A549 (cell line): Measurements from ENCODE around the gene PFAS. TPM values are rescaled to one million over a fixed set of nuclear protein-coding genes. Genes with fewer than 3 reads are reported as not detected.

Source experiments
- ATOH8 ChIP-seq: fragments of 250-450 bp; sonication (Bioruptor Pico); IDR thresholded peaks from 2 replicates; pipeline ENCODE4 v1.5.0; 2020; ENCODE audit warnings: low read depth, mild to moderate bottlenecking, moderate library complexity
- CBX2 ChIP-seq: fragments of 200-600 bp; sonication (generic); IDR thresholded peaks from 2 replicates; pipeline ENCODE4 v1.6.1; 2016; ENCODE audit warnings: low read depth, mild to moderate bottlenecking, borderline replicate concordance
- CEBPB ChIP-seq, 2 experiments: fragments of >200 bp in 1 of 2; sonication (Bioruptor Twin) in 1 of 2; formaldehyde crosslinking in 1 of 2; IDR thresholded peaks; 2 replicates each; pipeline ENCODE4 v1.6.1; 2012 to 2016
- EP300 ChIP-seq, 2 experiments: fragments of >200 bp; sonication (Bioruptor Twin); formaldehyde crosslinking; IDR thresholded peaks; 2 replicates in 1 of 2; 3 replicates in 1 of 2; pipeline ENCODE4 v1.6.1; 2016 to 2017
- FOSB ChIP-seq: fragments of 250-450 bp; sonication (Bioruptor Pico); IDR thresholded peaks from 2 replicates; pipeline ENCODE4 v1.5.0; 2020; ENCODE audit warnings: mild to moderate bottlenecking, moderate library complexity
- FOSL2 ChIP-seq, 2 experiments: fragments of 450-650 bp in 1 of 2; fragments of >200 bp in 1 of 2; sonication (Bioruptor Twin) in 1 of 2; formaldehyde crosslinking; IDR thresholded peaks; 2 replicates each; pipeline versions ENCODE4 v1.5.0 to v1.6.1; 2016 to 2020; ENCODE audit warnings: mild to moderate bottlenecking in 1 of 2, moderate library complexity in 1 of 2
- HDAC2 ChIP-seq: fragments of 200-600 bp; sonication (generic); IDR thresholded peaks from 2 replicates; pipeline ENCODE4 v1.6.1; 2016
- HMGXB4 ChIP-seq: fragments of 250-450 bp; sonication (Bioruptor Pico); IDR thresholded peaks from 2 replicates; pipeline ENCODE4 v1.5.0; 2021; ENCODE audit warnings: mild to moderate bottlenecking, moderate library complexity, borderline replicate concordance
- HOXB13 ChIP-seq: fragments of 250-450 bp; sonication (Bioruptor Pico); IDR thresholded peaks from 2 replicates; pipeline ENCODE4 v1.5.0; 2020; ENCODE audit warnings: low read depth, mild to moderate bottlenecking, moderate library complexity
- HOXB5 ChIP-seq: fragments of 250-450 bp; sonication (Bioruptor Pico); IDR thresholded peaks from 2 replicates; pipeline ENCODE4 v1.5.0; 2020; ENCODE audit warnings: mild to moderate bottlenecking, moderate library complexity
- JUN ChIP-seq, 2 experiments: fragments of >200 bp; sonication (Bioruptor Twin); formaldehyde crosslinking; IDR thresholded peaks; 2 replicates in 1 of 2; 3 replicates in 1 of 2; pipeline ENCODE4 v1.6.1; 2016 to 2017
- JUNB ChIP-seq: fragments of >200 bp; sonication (Bioruptor Twin); formaldehyde crosslinking; IDR thresholded peaks from 2 replicates; pipeline ENCODE4 v1.6.1; 2016
- KDM5A ChIP-seq: fragments of 200-600 bp; sonication (generic); IDR thresholded peaks from 2 replicates; pipeline ENCODE4 v1.6.1; 2016; ENCODE audit warnings: antibody characterized with exemption, mild to moderate bottlenecking
- MAZ ChIP-seq: fragments of 150-350 bp; IDR thresholded peaks from 2 replicates; pipeline ENCODE4 v1.6.1; 2014; ENCODE audit warnings: antibody characterized with exemption, low read depth, low read length, borderline replicate concordance
- MYC ChIP-seq: IDR thresholded peaks from 2 replicates; pipeline ENCODE4 v1.6.1; 2012; ENCODE audit warnings: mild to moderate bottlenecking, inconsistent platforms, low read length, improper control_type of control experiment, borderline replicate concordance
- POLR2A ChIP-seq: IDR thresholded peaks from 2 replicates; pipeline ENCODE4 v1.6.1; 2012; ENCODE audit warnings: mild to moderate bottlenecking, low read length
- POLR2AphosphoS2 ChIP-seq: conservative IDR thresholded peaks from 2 replicates; pipeline ENCODE4 v1.6.1; 2012; ENCODE audit warnings: low read length, improper control_type of control experiment, inconsistent platforms
- RARB ChIP-seq: fragments of 250-450 bp; sonication (Bioruptor Pico); IDR thresholded peaks from 2 replicates; pipeline ENCODE4 v1.8.0; 2021; ENCODE audit warnings: mild to moderate bottlenecking, moderate library complexity
- RFX5 ChIP-seq: fragments of 450-650 bp; IDR thresholded peaks from 2 replicates; pipeline ENCODE4 v1.7.1; 2014; ENCODE audit warnings: antibody characterized with exemption, mild to moderate bottlenecking, moderate library complexity
- SMC3 ChIP-seq: fragments of >200 bp; sonication (Bioruptor Twin); formaldehyde crosslinking; IDR thresholded peaks from 3 replicates; pipeline ENCODE4 v1.6.1; 2018; ENCODE audit warnings: inconsistent platforms
- TP53 ChIP-seq: fragments of 250-450 bp; sonication (Bioruptor Pico); IDR thresholded peaks from 2 replicates; pipeline ENCODE4 v1.5.0; 2021; ENCODE audit warnings: mild to moderate bottlenecking, moderate library complexity
- ZFP36 ChIP-seq: fragments of 450-650 bp; IDR thresholded peaks from 2 replicates; pipeline ENCODE4 v1.6.1; 2014; ENCODE audit warnings: borderline replicate concordance; ENCODE audit not compliant: partially characterized antibody
- ZNF302 ChIP-seq: fragments of 250-450 bp; sonication (Bioruptor Pico); IDR thresholded peaks from 2 replicates; pipeline ENCODE4 v1.9.0; 2021; ENCODE audit warnings: inconsistent platforms, mild to moderate bottlenecking, moderate library complexity
- polyA plus RNA-seq, 4 experiments: library from polyadenylated mRNA; depleted of rRNA in 3 of 4; stranded (reverse); fragments of >200 nt; fragmentation: RNase III in 1 of 4; extraction: RNeasy Plus Mini Kit Qiagen cat#74134 plus additional on column Dnase treatment in 1 of 4; gene quantifications; 2 replicates in 3 of 4; 3 replicates in 1 of 4; pipeline ENCODE4 v1.2.3, GENCODE V29; 2011 to 2017
- TF ChIP-seq, protein P1 (sequence below): IDR thresholded peaks from 2 replicates; pipeline ENCODE4 v1.6.1; 2012; ENCODE audit warnings: low read depth, borderline replicate concordance
- TF ChIP-seq, protein P2 (sequence below): fragments of 450-650 bp; IDR thresholded peaks from 2 replicates; pipeline ENCODE4 v1.6.1; 2014; ENCODE audit warnings: antibody characterized with exemption
- TF ChIP-seq, protein P3 (sequence below): fragments of 200-600 bp; sonication (generic); IDR thresholded peaks from 2 replicates; pipeline ENCODE4 v1.6.1; 2016; ENCODE audit warnings: antibody characterized with exemption, mild to moderate bottlenecking, moderate library complexity
- TF ChIP-seq, protein P4 (sequence below): IDR thresholded peaks from 2 replicates; pipeline ENCODE4 v1.6.1; 2012

The PFAS gene
- polyA plus RNA-seq, 2 of the 4 experiments (the other 2 are of a cell fraction) = 51.9 to 58.2 TPM

DNA sequence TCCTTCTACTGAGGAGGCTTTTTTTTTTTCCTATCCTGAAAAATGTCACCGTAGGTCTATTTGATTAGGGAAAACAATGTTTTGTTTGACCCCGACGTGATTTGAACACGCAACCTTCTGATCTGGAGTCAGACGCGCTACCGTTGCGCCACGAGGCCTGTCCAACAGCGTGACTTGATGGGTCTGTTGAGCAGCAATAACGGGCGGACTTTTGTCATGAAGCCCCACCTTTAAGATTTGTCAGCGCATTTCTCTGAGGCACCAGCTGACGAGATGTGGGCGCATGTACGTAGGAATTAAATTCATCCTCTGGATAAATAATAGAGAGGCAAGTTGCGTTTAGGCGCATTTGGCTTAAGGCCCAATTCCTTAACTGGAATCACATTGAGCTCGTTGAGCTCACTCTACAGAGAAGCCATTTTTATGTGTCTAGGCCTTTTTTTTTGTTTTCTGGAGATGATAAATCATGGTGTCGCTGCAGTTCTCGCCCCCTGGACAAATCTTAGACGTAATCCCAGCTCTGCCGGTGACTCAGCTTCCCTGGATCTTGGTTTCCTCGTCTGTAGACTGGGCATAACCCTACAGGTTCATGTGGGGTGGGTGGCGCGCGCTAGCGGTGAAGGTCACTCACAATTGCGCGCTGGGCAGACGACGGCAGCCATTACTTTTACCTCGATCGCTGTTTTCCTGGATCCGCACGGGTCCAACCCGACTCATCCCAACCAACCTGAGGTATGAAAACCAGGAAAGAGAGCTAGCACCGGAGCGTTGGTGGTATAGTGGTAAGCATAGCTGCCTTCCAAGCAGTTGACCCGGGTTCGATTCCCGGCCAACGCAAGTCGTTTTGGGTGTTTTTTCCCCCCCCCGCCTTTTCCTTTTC, 28.1 kb upstream of the PFAS start (continued):
- TF ChIP-seq, protein P1, sequence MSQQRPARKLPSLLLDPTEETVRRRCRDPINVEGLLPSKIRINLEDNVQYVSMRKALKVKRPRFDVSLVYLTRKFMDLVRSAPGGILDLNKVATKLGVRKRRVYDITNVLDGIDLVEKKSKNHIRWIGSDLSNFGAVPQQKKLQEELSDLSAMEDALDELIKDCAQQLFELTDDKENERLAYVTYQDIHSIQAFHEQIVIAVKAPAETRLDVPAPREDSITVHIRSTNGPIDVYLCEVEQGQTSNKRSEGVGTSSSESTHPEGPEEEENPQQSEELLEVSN = no peak; the same call in 1 of the 2 replicates
- TF ChIP-seq JUN (IDR thresholded peaks at IDR 0.05) (peak; percentile 44 to 59; a peak in 3 of 5 replicates), ZNF302 (no peak), CEBPB (IDR thresholded peaks at IDR 0.05) (peak in 1 of 2 experiments; percentile 78; a peak in 2 of 4 replicates), RARB (CRISPR knock-in tag) (peak; percentile 13; the same call in 1 of the 2 replicates), SMC3 (peak; percentile 38; the same call in 2 of the 3 replicates), HMGXB4 (CRISPR knock-in tag) (peak; percentile 91), KDM5A (no peak), HOXB13 (CRISPR knock-in tag) (0 out of 2 replicates have a peak, but pooled peaks have one; percentile 38), HDAC2 (no peak), EP300 (IDR thresholded peaks at IDR 0.05) (no peak), FOSB (no peak), HOXB5 (CRISPR knock-in tag) (peak; percentile 75), JUNB (no peak), POLR2AphosphoS2 (no peak), ZFP36 (no peak), FOSL2 (IDR thresholded peaks at IDR 0.05) (no peak), FOSL2 (CRISPR knock-in tag; IDR thresholded peaks at IDR 0.05) (peak; percentile 87), MAZ (peak; percentile 59; the same call in 1 of the 2 replicates), TP53 (CRISPR knock-in tag) (no peak), ATOH8 (CRISPR knock-in tag) (no peak), RFX5 (no peak; the same call in 1 of the 2 replicates), POLR2A (peak; percentile 33), CBX2 (no peak), MYC (peak; percentile 85)
- TF ChIP-seq, protein P2, sequence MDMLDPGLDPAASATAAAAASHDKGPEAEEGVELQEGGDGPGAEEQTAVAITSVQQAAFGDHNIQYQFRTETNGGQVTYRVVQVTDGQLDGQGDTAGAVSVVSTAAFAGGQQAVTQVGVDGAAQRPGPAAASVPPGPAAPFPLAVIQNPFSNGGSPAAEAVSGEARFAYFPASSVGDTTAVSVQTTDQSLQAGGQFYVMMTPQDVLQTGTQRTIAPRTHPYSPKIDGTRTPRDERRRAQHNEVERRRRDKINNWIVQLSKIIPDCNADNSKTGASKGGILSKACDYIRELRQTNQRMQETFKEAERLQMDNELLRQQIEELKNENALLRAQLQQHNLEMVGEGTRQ = peak; percentile 33
- TF ChIP-seq, protein P3, sequence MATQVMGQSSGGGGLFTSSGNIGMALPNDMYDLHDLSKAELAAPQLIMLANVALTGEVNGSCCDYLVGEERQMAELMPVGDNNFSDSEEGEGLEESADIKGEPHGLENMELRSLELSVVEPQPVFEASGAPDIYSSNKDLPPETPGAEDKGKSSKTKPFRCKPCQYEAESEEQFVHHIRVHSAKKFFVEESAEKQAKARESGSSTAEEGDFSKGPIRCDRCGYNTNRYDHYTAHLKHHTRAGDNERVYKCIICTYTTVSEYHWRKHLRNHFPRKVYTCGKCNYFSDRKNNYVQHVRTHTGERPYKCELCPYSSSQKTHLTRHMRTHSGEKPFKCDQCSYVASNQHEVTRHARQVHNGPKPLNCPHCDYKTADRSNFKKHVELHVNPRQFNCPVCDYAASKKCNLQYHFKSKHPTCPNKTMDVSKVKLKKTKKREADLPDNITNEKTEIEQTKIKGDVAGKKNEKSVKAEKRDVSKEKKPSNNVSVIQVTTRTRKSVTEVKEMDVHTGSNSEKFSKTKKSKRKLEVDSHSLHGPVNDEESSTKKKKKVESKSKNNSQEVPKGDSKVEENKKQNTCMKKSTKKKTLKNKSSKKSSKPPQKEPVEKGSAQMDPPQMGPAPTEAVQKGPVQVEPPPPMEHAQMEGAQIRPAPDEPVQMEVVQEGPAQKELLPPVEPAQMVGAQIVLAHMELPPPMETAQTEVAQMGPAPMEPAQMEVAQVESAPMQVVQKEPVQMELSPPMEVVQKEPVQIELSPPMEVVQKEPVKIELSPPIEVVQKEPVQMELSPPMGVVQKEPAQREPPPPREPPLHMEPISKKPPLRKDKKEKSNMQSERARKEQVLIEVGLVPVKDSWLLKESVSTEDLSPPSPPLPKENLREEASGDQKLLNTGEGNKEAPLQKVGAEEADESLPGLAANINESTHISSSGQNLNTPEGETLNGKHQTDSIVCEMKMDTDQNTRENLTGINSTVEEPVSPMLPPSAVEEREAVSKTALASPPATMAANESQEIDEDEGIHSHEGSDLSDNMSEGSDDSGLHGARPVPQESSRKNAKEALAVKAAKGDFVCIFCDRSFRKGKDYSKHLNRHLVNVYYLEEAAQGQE = no peak
- TF ChIP-seq, protein P4, sequence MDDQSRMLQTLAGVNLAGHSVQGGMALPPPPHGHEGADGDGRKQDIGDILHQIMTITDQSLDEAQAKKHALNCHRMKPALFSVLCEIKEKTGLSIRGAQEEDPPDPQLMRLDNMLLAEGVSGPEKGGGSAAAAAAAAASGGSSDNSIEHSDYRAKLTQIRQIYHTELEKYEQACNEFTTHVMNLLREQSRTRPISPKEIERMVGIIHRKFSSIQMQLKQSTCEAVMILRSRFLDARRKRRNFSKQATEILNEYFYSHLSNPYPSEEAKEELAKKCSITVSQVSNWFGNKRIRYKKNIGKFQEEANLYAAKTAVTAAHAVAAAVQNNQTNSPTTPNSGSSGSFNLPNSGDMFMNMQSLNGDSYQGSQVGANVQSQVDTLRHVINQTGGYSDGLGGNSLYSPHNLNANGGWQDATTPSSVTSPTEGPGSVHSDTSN = peak; percentile 38; the same call in 1 of the 2 replicates
- TF ChIP-seq, all 56 proteins: peak for 24
